Mucosa of gallbladder (tissue), 1 donor: ENCODE data around the gene PPA1. TPM values are rescaled to one million over a fixed set of nuclear protein-coding genes. Genes with fewer than 3 reads are reported as not detected.
"Not testable (repeated sequence)": the region's sequence is repeated elsewhere in the genome, so short reads cannot be mapped to it uniquely, and the experiment has no call there.

Source experiments
- DNase-seq: peaks from one replicate; pipeline ENCODE4 v3.0.0-alpha.2; 2020; ENCODE audit warnings: low spot score
- total RNA-seq: library from RNA; stranded (reverse); gene quantifications from one replicate; pipeline ENCODE4 v1.2.1, GENCODE V29; 2021
- donor health status: DM: no; HTN: no; CAD: no.

The PPA1 gene
- total RNA-seq, 1 donor from 2014 or later, result 148 TPM

DNA sequence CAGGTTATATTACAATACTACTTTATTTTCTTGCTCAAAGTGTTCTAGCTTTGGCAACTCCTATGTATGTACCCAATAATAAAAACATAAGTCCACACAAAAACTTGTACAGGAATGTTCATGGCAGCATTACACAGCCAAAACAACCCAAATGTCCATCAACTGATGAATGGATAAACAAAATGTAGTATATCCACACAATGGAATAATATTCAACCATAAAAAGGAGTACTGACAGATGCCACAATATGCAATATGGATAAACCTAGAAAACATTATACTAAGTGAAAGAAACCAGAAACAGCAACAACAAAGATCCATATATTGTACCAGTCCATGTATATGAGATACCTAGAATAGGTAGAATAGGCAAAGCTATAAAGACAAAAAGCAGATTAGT is 21.0 kb downstream of the PPA1 start:
- no peak for DNase-seq

DNA sequence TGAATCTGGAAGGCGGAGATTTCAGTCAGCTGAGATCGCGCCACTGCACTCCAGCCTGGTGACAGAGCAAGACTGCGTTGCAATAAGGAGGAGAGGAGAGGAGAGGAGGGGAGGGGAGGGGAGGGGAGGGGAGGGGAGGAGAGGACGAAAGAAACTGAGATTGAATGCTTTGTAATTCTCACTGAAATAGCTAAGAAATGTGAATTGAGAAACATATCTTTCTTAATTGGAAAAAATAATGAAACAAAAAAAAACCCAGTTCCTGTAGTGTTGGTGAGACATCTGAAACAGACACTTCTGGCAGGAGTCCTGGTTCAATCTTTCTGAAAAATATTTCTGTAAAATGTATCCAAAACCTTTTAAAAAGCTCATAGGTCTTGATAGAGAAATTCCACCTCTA is 26.5 kb downstream of the PPA1 start:
- DNase-seq, result no peak

DNA sequence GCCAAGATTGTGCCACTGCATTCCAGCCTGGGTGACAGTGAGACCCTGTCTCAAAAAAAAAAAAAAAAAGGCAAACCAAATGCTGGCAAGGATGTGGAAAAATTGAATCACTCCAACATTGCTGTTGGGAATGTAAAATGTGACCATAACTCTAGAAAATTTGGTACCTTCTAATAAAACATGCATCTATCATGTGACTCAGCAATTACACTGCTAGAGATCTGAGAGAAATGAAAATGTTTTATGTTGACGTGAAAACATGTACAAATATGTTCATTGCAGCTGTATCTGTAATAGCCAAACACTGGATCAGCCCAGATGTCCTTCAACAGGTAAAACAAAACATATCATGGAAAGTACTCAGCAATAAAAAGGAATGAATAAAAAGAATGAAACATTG is 32.1 kb downstream of the PPA1 start:
- no peak for DNase-seq

DNA sequence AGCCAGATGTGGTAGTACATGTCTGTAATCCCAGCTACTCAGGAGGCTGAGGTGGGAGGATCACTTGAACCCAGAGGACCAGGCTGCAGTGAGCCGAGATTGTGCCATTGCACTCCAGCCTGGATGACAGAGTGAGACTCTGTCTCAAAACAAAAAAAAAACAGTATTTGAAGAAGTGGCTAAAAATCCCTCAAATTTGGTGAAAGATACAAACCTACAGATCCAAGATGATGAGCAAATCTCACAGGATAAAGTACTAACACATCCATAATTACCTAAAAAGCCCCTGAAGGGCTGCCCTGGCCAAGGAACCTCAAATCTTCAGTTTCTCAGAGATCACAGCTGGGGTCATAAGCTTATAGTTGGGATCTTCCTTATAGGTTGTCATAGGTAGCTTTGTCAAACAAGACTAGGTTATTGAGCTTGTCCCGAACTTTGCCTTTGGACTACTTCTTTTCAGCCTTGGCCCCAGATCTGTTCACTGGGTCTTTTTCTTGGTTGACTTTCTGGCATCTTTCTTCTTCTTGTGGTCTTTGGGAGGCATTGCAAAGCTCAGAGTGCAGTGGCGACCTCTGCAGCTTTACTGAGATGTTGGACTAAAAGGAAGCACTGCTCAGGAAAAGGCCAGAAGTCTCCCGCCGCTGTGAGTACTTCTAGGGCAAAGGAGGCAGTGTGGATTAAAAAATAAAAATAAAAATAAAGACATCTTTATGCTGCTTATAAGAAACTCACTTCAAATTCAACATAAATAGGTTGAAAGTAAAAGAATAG is 34.3 kb downstream of the PPA1 start:
- DNase-seq, result no peak

DNA sequence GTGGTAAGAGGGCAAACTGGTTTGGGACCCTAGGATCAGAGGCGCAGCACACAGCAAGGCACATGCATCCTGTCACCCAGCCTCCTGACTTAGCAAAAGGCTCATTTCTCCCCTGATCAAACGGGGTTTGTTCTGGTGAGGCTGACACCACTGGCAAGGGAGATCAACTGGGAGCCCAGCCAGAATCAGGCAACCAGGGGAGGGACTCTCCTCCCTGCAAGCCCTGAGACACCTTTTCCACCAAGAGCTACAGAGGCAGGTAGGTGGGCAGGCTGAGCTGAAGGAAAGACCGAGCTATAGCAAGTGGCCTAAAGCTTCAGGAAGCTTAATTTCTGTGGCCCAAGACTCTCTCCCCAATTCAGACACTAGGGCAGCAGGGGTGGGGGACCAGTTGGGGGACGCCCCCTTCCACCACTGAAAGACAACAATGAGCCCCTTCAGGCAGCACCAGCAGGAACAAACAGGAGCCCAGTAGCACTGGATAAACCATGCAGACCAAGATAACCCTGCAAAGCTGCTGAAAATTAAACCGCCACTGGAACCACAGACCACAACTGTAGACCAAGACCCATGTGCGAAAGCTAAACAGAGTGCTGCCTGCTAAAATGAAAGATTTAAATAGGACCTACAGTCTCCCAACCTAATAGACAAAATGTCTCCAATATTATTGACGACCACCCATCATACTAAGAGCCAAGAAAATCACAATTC is 35.8 kb downstream of the PPA1 start:
- no peak for DNase-seq

DNA sequence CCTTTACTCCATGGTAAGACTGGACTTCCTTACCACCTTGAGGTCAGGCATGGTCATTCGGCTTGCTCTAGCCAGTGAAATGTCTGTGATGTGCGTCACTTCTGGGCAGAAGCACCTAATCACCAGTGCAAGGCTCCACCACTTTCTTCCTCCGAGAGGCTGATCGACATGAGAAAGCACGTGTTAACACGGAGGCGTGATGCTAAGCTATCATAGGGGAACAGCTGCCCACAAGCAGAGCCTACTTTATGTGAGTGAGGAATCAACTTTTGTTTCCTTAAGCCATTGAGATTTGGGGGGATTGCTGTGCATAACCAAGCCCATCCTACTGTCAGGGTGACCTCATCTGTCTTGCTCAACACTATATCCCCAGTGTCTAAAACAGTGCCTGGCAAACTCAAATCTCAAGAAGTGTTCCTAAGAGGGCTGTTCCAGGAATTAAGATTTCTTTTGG is 39.8 kb downstream of the PPA1 start:
- DNase-seq, result no peak

DNA sequence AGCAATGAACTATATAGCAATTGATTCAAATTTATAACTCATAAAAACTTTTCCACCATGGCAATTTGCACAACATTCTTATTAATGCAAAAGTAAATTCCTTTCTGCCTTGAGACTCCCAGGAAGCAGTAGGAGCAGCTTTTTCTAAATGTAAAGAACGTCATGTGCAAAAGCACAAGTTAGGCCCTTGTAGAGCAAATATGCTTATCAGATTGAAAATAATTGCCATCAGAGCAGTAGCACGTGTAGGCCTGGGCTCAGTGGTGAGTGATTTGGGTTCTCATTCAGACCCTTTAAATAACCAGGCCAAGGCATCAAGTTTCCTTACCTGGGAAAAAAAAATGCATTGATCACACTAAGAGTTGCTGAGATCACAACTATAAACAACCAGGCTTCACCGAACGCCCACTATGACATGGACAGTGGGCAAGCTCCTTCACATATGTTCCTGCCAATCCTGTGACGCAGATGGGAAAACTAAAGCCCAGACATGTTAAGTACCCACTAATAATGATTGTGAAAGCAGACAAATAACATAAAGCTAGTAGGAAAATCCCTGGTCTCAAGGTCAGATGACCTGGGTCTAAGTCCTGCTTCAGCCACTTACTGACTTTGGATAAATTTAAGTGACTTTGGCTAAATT is 40.8 kb downstream of the PPA1 start:
- DNase-seq, result no peak

DNA sequence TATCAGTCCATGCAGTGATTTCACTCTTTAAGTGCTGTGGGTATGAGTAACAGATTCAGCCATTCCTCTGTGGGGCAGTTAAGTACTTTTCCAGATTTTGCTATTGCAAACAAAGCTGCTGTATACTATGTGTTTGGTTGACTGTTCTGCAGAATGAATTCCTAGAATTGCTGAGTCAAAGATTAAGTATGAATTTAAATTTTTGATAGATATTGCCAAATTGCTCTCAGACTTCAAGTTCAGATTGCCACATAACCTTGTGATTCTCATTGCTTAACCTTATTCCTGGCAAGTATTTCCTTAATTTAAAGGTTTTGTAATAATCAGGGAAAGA is 41.3 kb downstream of the PPA1 start:
- no peak for DNase-seq

DNA sequence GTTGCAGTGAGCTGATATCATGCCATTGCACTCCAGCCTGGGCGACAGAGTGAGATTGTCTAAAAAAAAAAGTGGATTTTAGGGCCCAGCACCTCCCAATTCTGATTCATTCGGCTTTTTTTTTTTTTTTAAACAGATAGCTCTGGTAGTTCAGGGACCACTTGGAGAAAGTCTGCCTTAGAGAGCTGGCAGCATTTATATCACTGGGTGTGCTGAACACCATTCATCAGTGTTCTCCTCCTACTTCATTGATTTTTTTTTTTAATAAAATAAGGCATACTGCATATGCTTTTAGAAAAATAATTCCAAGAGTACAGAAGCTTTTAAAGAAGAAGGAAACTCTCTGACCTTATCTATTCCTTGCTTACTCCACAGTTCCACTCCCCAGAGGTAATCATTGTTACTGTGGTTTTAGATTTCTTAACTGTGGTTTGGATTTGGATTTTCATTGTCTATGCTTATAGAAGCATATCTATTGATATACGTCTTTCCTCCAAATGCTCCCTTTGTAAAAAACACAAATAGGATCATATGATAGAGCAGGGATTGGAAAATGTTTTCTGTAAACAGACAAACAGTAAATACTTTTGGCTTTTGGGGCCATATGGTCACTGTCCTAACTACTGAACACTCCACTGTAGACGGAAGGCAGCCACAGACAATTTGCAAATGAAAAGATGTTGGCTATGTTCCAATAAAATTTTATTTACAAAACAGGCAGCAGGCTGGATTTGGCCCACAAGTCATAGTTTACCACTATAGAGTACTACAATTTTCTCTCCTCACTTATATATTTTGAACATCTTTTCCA is 41.9 kb downstream of the PPA1 start:
- DNase-seq, result no peak

DNA sequence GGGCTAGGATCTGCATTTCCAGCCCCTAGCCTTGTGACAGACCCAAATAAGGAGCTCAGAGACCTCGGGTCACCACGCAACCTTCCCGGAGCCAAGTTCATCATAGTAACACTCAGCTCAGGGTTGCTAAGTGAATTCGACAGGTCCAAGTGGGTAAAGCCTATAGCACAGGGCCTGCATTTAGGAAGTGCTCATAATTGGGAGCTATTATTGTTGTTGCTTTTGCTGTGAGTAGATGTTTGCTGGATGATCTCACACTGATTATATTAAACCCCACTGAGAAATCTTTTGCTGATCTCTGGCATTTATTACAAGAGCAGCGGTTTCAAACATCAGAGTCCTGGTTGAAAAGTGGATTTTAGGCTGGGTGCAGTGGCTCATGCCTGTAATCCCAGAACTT is 42.6 kb downstream of the PPA1 start:
- DNase-seq, result no peak

DNA sequence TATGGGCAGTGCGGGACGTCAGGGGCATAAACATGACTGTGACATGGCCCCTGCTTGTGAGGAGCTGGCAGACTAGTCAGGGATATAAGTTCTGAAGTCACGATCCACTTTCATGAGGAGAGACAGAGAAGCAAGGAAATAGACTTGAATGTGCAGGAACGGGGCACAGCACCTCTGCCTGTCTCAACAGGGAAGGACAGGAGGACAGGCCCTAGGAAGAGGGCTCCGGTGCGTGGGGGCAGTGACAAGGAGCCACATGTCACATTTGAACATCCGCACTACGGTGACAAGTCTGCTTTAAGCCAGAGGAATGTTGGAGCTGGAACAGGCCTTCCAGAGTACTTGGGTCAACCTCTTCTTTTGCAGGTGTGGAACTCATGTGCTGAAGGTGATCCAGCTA is 43.1 kb downstream of the PPA1 start:
- DNase-seq, result no peak

DNA sequence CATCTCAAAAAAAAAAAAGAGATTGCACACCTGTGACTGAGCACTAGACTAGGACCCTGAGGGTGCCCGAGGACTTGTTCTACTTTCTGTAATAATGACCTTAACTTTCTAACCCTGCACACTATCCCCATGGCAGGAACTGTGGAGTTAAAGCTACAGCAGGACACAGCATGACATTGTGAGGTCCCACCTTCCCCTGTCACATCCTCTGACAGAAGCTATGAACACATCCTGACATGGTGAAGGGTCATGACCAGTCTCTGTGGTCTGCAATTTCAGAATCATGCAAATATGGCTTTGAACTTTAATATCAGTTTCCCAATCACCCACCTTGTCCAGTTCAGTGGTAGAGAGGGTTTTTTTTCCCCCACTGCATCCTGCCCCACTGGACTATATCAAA is 44.5 kb downstream of the PPA1 start:
- DNase-seq, result no peak

DNA sequence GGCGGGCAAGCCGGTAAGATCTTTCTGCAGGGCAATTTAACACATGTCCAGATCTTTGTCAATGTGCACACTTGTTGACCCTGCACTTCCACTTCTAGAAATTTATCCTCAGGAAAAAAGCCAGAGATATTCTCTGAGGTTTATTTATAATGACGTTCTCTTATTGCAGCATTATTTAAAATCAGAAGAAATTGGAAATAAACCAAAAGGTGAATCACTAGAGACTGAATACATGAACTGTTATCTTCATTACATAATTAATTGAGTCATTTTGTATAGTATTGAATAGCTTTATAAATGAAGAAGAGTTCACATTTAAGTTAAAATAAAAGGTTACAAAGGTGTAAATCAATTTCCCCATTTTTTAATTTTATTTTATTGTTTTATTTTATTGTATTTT is 46.7 kb downstream of the PPA1 start:
- no peak for DNase-seq

DNA sequence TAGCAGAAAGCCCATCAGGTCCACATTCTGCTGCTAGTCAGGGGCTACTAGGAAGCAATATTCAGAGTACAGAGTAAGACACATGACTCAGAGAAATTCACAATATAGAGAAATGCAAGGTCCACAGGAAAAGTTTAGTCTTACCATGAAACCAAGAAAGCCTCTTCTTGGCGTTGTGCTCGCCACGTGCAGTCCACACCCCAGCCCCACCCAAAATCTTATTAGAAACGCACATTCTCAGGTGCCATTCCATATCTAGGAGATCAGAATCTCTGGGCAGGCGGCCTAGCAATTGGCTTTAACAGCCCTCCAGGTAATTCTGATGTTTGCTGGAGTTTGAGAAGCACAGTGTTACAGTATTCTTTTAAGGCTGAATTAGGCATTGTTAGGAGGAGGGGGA is 47.1 kb downstream of the PPA1 start:
- DNase-seq, result no peak

DNA sequence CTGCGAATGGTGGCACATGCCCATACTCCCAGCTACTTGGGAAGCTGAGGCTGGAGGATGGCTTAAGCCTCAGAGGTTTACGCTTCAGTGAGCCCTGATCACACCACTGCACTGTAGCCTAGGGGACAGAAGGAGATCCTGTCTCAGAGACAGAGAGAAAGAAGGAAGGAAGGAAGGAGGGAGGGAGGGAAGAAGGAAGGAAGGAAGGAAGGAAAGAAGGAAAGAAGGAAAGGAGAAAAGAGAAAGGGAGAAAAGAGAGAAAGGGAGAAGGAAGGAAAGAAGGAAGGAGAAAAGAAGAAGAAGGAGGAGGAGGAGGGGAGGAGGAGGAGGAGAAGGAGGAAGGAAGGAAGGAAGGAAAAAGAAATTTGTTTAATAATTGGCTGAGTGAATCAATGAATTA is 49.9 kb downstream of the PPA1 start:
- DNase-seq, result no peak

DNA sequence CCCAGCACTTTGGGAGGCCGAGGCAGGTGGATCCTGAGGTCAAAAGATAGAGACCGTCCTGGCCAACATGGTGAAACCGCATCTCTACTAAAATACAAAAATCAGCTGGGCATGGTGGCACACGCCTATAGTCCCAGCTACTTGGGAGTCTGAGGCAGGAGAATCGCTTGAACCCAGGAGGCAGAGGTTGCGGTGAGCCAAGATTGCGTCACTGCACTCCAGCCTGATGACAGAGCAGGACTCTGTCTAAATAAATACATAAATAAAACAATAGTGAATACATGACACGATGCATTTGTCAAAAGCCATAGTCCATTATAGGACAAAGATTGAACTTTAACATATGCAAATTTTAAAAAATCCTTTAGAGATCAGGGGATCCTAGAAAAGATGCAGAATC is 54.0 kb downstream of the PPA1 start:
- DNase-seq, result not testable (repeated sequence)

DNA sequence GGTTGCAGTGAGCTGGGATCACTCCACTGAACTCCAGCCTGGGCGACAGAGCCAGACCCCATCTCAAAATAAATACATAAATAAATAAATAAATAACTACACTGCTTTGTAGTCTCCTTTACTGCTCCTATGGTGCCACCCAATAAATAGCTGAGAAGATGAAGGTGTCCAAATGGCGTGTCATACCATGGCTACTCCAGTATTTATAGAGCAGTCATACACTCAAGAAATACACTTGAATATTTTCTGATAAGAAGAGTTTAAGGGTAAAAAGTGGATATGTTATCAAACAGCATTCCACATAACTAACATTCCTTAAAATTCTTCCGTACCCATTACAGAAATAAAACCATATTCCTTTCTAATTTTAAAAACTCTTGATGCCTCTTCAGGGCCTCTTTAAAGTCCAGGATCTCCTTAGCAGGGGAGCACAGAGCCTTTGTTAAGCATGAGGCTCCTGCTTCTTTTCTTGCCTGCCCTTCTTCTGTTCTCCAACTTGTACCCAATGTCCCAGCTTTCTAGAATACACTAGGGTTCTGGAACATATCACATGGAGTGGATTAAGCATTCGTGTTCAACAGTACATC is 55.0 kb downstream of the PPA1 start:
- DNase-seq, result no peak

DNA sequence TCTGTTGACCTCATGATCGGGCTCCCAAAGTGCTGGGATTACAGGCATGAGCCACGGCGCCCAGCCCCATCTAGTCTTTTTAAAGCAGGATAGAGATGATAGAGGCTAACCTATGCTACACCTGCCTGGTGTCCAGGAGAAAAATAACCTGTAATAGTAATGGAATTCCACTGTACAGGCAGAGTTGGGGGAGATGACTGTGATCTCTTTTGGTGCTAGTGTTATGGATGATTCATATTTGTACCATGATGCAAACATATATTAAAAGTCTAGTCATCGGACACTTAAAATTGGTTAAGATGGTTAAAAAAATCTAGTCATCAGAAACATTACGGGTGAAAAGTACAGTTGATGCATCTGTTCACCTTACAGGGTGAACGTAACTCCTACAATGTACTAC is 56.8 kb downstream of the PPA1 start:
- no peak for DNase-seq

DNA sequence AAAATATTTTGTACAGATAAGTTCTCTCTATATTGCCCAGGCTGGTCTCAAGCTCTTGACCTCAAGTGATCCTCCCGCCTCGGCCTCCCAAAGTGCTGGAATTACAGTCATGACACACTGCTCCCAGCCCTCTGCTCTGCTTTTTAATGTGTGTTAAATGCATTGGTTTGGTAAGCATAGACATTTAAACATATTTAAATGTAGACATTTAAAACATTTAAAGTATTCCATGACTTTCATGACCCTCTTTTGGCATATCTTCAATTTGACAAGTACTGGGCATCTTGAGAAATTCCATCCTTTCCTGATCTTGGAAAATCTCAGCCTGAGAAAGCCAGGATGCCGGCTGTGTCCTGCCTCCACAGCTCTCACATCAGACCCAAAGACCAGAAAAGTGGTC is 57.7 kb downstream of the PPA1 start:
- no peak for DNase-seq

DNA sequence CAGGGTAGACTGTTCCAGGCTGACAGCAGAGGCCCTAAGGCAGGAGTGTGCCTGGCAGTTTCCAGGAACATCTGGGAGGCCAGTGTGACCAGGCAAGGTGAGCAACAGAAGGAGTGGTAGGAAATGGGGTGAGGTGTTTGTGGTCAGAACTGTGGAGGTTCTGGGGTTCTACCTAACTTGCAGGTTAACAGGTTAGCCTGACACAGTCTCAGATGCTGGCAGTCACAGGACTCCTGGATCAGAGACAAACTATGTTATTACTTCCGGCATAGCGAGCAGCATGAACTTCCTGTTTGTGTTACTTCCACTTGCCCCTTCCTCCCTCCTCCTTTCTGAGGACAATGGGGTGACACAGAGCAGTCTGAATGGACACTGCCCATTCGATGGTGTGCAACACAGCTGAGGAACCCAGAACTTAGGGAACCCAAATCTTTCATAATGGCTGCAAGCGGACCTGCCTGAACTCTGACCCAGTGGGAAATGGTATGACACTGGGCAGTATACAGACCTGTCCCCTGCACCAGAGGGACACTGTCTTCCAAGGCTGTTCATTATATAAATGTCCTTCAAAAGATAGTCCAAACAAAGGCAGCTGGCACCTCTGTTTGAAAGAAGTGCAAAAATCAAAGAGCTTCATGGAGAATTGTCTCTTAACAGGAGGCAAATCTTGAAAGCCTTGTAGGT is 59.0 kb downstream of the PPA1 start:
- DNase-seq, result peak; percentile 26

DNA sequence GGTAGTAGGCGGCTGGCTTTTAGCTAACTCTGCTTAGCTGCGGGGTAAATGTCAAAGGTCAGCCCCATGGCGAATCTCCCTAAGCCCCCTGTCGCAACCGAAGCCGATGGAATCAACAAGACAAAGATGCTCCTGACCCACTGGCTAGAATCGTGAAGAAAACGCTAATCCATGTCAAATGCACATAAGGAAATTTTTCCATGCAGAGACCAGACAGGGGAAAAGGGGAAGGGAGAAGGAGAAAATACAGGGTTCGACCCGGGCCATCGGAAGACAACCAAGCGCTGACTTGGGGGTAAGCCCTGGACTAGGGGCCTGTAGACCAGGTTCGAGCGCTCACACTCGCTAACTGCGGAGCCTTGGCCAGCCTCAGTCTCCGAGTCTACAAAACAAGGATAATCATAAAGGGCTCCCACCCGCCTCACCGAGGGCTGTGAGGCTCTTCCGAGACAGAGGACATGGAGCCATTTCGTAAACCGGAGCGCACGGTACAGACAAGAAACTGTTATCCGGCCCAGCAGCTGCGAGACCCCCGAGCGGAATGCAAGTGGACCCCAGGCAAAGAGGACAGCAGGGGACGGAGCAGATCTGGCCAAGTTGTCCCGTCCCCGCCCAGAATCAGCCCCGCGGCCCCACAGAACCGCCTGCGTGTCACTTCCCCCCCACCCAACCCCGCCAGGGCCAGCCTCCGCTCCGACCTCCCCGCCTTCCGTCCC is 63.4 kb downstream of the PPA1 start:
- no peak for DNase-seq
